ENCODE measurements around the gene CAMK2D. TPM values are rescaled to one million over a fixed set of nuclear protein-coding genes. Genes with fewer than 3 reads are reported as not detected.

The CAMK2D gene
- total RNA-seq, 1 experiment from 2014 or later = 9.0 TPM

DNA sequence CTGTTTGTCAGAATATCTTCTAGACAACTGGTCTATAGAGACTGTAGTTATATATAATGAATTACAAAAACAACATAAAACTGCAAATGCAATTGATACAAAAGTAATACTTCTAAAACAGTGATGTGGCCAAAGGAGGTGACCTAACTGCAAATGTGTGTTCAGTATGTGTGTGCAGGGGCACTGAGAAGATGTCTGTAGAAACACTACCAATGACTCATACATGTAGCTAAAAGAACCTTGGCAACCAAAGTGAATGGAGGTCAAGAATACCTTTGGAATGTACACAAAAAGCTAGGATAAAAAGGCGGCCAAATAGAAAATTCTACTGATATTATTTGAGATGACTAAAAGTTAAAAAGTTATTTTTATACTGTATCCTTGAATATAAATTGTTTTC is 261.8 kb downstream of the CAMK2D start:
- H3K79me2 ChIP-seq (ENCODE audit: insufficient read depth, low read length) = no peaks in the 10 kb centered on the region
- Mint-ChIP-seq H3K36me3 (ENCODE audit: insufficient read depth in 1 of 3, low read depth in 3 of 3) (peaks cover 12 to 14% (median 13%) of the 10 kb centered on the region in 3 experiments), H3K27me3 (ENCODE audit: low read depth) (no peaks in the 10 kb centered on the region), H3K27ac (no peak overlapping the region), H3K4me3 (no peak overlapping the region), H3K9me3 (peaks cover 13% of the 10 kb centered on the region in 2 experiments), H3K4me1 (peaks cover 5% of the 10 kb centered on the region in 2 experiments; a peak in 2 of 4 replicates)
- H3K27ac ChIP-seq (ENCODE audit: insufficient read length, low read depth, low read length) = no peak overlapping the region
- H3T11ph ChIP-seq (ENCODE audit: low read length) = no peak overlapping the region
- no peak for DNase-seq
- no peak overlapping the region for H3K56ac ChIP-seq (ENCODE audit: insufficient read length, low read depth, low read length)
- no peak overlapping the region for H2BK5ac ChIP-seq (ENCODE audit: insufficient read length, low read length)
- H4K8ac ChIP-seq (replicated peaks; ENCODE audit: insufficient read length, low read depth, low read length) = no peak overlapping the region
- H3K23ac ChIP-seq (ENCODE audit: insufficient read length, low read depth, low read length) = no peak overlapping the region
- H2AK5ac ChIP-seq (ENCODE audit: insufficient read length, low read length) = no peak overlapping the region
- H3K4me2 ChIP-seq (ENCODE audit: insufficient read depth, insufficient read length, low read length) = no peak overlapping the region
- H3K9ac ChIP-seq (ENCODE audit: extremely low read depth, insufficient read length, low read length) = no peak overlapping the region
- WGBS (ENCODE audit: extremely low coverage, insufficient read length, low lambda C conversion rate) = no CpG with 5 or more reads among the region's 1 CpG
- no peaks in the 10 kb centered on the region for H3K27me3 ChIP-seq (ENCODE audit: insufficient read depth, low read length)
- H3K79me1 ChIP-seq (ENCODE audit: insufficient read depth, low read depth, low read length, poor library complexity, severe bottlenecking) = no peaks in the 10 kb centered on the region
- H3K9me3 ChIP-seq (ENCODE audit: control insufficient read depth, low read depth, low read length) = peaks cover 4% of the 10 kb centered on the region
- no peak overlapping the region for H3K4ac ChIP-seq (ENCODE audit: low read depth, low read length)
- no peak overlapping the region for H3K18ac ChIP-seq (ENCODE audit: insufficient read length, low read depth, low read length)
- TF ChIP-seq, protein P1, sequence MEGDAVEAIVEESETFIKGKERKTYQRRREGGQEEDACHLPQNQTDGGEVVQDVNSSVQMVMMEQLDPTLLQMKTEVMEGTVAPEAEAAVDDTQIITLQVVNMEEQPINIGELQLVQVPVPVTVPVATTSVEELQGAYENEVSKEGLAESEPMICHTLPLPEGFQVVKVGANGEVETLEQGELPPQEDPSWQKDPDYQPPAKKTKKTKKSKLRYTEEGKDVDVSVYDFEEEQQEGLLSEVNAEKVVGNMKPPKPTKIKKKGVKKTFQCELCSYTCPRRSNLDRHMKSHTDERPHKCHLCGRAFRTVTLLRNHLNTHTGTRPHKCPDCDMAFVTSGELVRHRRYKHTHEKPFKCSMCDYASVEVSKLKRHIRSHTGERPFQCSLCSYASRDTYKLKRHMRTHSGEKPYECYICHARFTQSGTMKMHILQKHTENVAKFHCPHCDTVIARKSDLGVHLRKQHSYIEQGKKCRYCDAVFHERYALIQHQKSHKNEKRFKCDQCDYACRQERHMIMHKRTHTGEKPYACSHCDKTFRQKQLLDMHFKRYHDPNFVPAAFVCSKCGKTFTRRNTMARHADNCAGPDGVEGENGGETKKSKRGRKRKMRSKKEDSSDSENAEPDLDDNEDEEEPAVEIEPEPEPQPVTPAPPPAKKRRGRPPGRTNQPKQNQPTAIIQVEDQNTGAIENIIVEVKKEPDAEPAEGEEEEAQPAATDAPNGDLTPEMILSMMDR (conservative IDR thresholded peaks at IDR 0.05) = no peak
- no peak overlapping the region for H2AFZ ChIP-seq (ENCODE audit: low read length)
- H2BK15ac ChIP-seq (ENCODE audit: low read depth, low read length) = no peak overlapping the region
- H4K91ac ChIP-seq (ENCODE audit: insufficient read length, low read depth, low read length) = no peak overlapping the region
- no peaks in the 10 kb centered on the region for H3K4me1 ChIP-seq (ENCODE audit: insufficient read depth, low read length)
- H2BK12ac ChIP-seq (ENCODE audit: insufficient read length, low read depth, low read length) = no peak overlapping the region
- no peaks in the 10 kb centered on the region for H4K20me1 ChIP-seq (ENCODE audit: control insufficient read depth, insufficient read depth, insufficient read length)
- no peak overlapping the region for H3K14ac ChIP-seq (ENCODE audit: insufficient read depth, low read length)
- no peak overlapping the region for H4K5ac ChIP-seq (ENCODE audit: insufficient read length, low read depth, low read length)
- no peak overlapping the region for H2BK120ac ChIP-seq (ENCODE audit: low read depth, low read length, poor library complexity, severe bottlenecking)
- H2BK20ac ChIP-seq (ENCODE audit: low read depth, low read length, poor library complexity, severe bottlenecking) = no peak overlapping the region
- H3K23me2 ChIP-seq (ENCODE audit: insufficient read length, low read depth, low read length, poor library complexity, severe bottlenecking) = no peaks in the 10 kb centered on the region
